Effector memory CD8-positive, alpha-beta T cell (primary cell): ENCODE results near the gene ARF3.

Experiments
- ATAC-seq: fragments of 150-1000 bp; cut with Tn5 transposase; replicated peaks from 2 replicates; pipeline ENCODE4 v1.10.0; 2021; ENCODE audit warnings: mild to moderate bottlenecking, moderate library complexity
- DNase-seq, 3 experiments: peaks; one replicate each; pipeline ENCODE4 v3.0.0; 2021
- H3K27ac Mint-ChIP-seq, 2 donors: one replicate each; pipeline ENCODE4 v1.8.0; 2022; ENCODE audit warnings: mild to moderate bottlenecking in 2 of 2, mixed read lengths in 2 of 2, moderate library complexity in 2 of 2
- H3K27me3 Mint-ChIP-seq, 2 donors: one replicate each; pipeline ENCODE4 v1.8.0; 2022; ENCODE audit warnings: mixed read lengths in 2 of 2
- H3K36me3 Mint-ChIP-seq: one replicate; pipeline ENCODE4 v1.8.0; 2022; ENCODE audit warnings: mild to moderate bottlenecking, moderate library complexity, mixed read lengths; ENCODE audit not compliant: insufficient read depth
- H3K4me1 Mint-ChIP-seq, 2 donors: one replicate each; pipeline ENCODE4 v1.8.0; 2022; ENCODE audit warnings: low read depth in 2 of 2, mixed read lengths in 2 of 2
- H3K4me3 Mint-ChIP-seq, 2 donors: one replicate each; pipeline ENCODE4 v1.8.0; 2022; ENCODE audit warnings: mild to moderate bottlenecking in 2 of 2, mixed read lengths in 2 of 2, moderate library complexity in 2 of 2
- H3K9me3 Mint-ChIP-seq, 2 donors: one replicate each; pipeline ENCODE4 v1.8.0; 2022; ENCODE audit warnings: mixed read lengths in 2 of 2

ARF3 gene

GRCh38 chr12:48978741-48979601 is 21.7 kb upstream of the ARF3 start:
- H3K9me3 Mint-ChIP-seq: no peaks in the 10 kb centered on the region
- peaks cover 0 to 4% of the 10 kb centered on the region in 2 donors for H3K27me3 Mint-ChIP-seq
- H3K36me3 Mint-ChIP-seq: peaks cover 42% of the 10 kb centered on the region
- no peak for DNase-seq
- peak overlapping the region; percentile 85 to 94 for H3K27ac Mint-ChIP-seq
- peak overlapping the region; percentile 86 to 91 for H3K4me3 Mint-ChIP-seq
- peaks cover 45 to 50% of the 10 kb centered on the region in 2 donors for H3K4me1 Mint-ChIP-seq
- ATAC-seq: peak; percentile 2

DNA sequence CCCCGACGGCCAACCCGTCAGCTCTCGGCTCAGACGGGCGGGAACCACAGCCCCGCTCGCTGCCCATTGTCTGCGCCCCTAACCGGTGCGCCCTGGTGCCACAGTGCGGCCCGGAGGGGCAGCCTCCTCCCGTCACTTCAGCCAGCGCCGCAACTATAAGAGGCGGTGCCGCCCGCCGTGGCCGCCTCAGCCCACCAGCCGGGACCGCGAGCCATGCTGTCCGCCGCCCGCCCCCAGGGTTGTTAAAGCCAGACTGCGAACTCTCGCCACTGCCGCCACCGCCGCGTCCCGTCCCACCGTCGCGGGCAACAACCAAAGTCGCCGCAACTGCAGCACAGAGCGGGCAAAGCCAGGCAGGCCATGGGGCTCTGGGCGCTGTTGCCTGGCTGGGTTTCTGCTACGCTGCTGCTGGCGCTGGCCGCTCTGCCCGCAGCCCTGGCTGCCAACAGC is 21.0 kb upstream of the ARF3 start, which contains the start of gene WNT1:
Gene WNT1, plus strand, starts transcription at position 32 of the 450 bp plus-strand sequence. Its CDS starts 329 bp downstream, at position 361.
- Mint-ChIP-seq H3K27me3 (peaks cover 5 to 10% of the 10 kb centered on the region in 2 donors), H3K4me1 (peaks cover 45 to 47% of the 10 kb centered on the region in 2 donors), H3K27ac (peak within 1 kb of the TSS; percentile 85 to 94), H3K36me3 (peaks cover 42% of the 10 kb centered on the region), H3K9me3 (no peaks in the 10 kb centered on the region), H3K4me3 (peak within 1 kb of the TSS; percentile 86 to 91)
- DNase-seq (peak in 1 of 3 experiments; percentile 19), ATAC-seq (peak; percentile 1)

DNA sequence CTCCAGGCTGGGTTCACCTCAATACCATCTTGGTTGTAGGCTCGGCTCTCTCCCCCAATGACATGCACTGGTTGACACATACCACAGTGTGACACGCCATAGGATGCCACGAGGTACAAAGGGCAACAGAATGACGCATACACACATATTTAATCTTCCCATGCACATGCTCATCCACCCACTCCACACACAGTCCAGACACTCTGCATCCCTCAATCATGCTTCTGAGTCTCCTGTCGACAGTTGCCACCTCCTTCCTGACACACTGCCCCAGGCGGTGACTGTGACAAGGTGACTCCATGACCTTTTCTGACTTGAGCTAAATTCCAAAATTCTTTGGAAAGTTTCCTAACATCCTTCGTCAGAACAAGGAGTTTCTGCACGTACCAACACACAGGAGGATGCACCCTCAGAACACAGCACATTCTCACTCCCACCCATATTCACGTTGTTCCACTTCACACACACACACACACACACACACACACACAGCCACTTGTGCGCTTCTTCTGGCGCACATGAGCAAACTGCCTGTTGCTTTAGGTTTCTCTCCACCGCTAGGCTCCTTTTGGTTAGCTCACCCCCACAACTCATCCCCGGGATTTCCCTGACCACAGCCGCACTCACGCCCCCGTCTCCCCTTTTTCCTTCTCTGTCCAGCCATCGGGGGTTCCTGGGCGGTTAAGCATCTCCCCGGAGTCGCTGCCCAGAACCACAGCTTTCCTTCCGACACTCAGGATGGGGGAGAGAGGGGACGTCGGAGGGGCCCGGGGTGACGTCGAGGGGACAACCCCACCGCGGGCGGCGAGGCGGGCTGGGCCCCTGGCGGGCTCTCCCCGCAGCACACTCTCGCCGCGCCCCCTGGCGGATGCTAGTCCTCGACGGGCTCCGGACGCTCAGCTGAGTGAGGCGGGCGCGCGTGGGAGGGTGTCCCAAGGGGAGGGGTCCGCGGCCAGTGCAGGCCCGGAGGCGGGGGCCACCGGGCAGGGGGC is 20.3 kb upstream of the ARF3 start:
- H3K27ac Mint-ChIP-seq: peak overlapping the region; percentile 85

DNA sequence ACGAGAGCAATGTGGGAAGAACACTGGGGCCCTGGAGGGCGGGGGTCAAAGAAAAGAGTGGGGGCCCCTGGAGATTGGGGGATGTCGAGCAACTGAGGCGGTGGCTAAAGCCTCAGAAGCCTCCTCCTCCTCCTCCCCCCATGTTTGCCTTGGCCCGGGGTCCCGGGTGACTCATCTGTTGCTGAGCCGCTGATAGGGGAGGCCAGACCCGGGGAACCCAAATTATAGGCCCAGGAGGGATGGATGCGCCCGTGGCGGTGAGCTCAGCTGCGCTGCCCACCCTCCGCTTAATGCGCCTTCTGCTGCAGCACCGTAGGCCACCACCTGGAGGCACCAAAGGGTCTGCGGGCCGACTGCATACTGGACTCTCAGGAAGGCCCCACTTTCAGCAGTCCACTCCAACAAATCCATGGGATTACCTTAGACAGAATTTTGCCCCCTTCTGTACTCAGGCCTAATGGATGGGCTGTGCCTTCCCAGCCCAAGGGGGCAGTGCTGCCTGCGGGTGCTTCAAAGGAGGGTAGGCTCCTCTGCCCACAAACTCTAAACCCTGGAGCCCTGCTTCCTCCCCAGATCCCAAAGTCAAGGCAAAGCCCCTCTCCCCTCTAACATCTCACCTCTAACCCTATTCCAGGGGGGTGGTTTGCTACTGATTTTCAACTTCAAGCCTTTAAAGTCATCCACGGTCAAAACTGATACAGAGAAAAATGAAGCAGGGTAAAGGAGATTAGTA is 16.8 kb upstream of the ARF3 start:
- H3K9me3 Mint-ChIP-seq: no peaks in the 10 kb centered on the region
- H3K27ac Mint-ChIP-seq: no peak overlapping the region
- ATAC-seq: no peak
- H3K4me3 Mint-ChIP-seq: no peak overlapping the region
- H3K4me1 Mint-ChIP-seq: peaks cover 33 to 40% of the 10 kb centered on the region in 2 donors
- peak in 1 of 3 experiments; percentile 36 for DNase-seq
- peaks cover 25% of the 10 kb centered on the region for H3K36me3 Mint-ChIP-seq
- H3K27me3 Mint-ChIP-seq: peaks cover 32 to 41% of the 10 kb centered on the region in 2 donors

More for the DNA sequence above, 20.3 kb upstream of the ARF3 start:
- no peaks in the 10 kb centered on the region for H3K9me3 Mint-ChIP-seq
- peaks cover 44 to 49% of the 10 kb centered on the region in 2 donors for H3K4me1 Mint-ChIP-seq
- ATAC-seq (peak; percentile 55), DNase-seq (peak; percentile 84 to 90 (median 86))
- peaks cover 42% of the 10 kb centered on the region for H3K36me3 Mint-ChIP-seq
- H3K27me3 Mint-ChIP-seq: peaks cover 10 to 17% of the 10 kb centered on the region in 2 donors
- peak overlapping the region; percentile 60 to 91 for H3K4me3 Mint-ChIP-seq

GRCh38 chr12:48973531-48973930 is 16.2 kb upstream of the ARF3 start:
- ATAC-seq: no peak
- Mint-ChIP-seq H3K9me3 (no peaks in the 10 kb centered on the region), H3K4me1 (peaks cover 28 to 35% of the 10 kb centered on the region in 2 donors), H3K4me3 (no peak overlapping the region), H3K36me3 (peaks cover 20% of the 10 kb centered on the region), H3K27ac (no peak overlapping the region), H3K27me3 (peaks cover 32 to 41% of the 10 kb centered on the region in 2 donors)
- DNase-seq: no peak

- ATAC-seq (no peak), DNase-seq (no peak)
- no peak overlapping the region for H3K4me3 Mint-ChIP-seq
- H3K36me3 Mint-ChIP-seq: peaks cover 20% of the 10 kb centered on the region
- H3K27me3 Mint-ChIP-seq: peaks cover 32 to 41% of the 10 kb centered on the region in 2 donors
- H3K27ac Mint-ChIP-seq: no peak overlapping the region
- H3K9me3 Mint-ChIP-seq: no peaks in the 10 kb centered on the region
- peaks cover 28 to 35% of the 10 kb centered on the region in 2 donors for H3K4me1 Mint-ChIP-seq
These were observed 15.7 kb upstream of the ARF3 start for GRCh38 chr12:48972952-48973483.

- peaks cover 32 to 41% of the 10 kb centered on the region in 2 donors for H3K27me3 Mint-ChIP-seq
- H3K9me3 Mint-ChIP-seq: no peaks in the 10 kb centered on the region
- peak overlapping the region; percentile 19 to 68 for H3K27ac Mint-ChIP-seq
- ATAC-seq (peak; percentile 18), DNase-seq (peak in 1 of 3 experiments; percentile 17)
- H3K4me1 Mint-ChIP-seq: peaks cover 22 to 29% of the 10 kb centered on the region in 2 donors
- H3K36me3 Mint-ChIP-seq: peaks cover 14% of the 10 kb centered on the region
- peak overlapping the region; percentile 74 to 89 for H3K4me3 Mint-ChIP-seq
These were observed 15.1 kb upstream of the ARF3 start for GRCh38 chr12:48972213-48972951.

DNA sequence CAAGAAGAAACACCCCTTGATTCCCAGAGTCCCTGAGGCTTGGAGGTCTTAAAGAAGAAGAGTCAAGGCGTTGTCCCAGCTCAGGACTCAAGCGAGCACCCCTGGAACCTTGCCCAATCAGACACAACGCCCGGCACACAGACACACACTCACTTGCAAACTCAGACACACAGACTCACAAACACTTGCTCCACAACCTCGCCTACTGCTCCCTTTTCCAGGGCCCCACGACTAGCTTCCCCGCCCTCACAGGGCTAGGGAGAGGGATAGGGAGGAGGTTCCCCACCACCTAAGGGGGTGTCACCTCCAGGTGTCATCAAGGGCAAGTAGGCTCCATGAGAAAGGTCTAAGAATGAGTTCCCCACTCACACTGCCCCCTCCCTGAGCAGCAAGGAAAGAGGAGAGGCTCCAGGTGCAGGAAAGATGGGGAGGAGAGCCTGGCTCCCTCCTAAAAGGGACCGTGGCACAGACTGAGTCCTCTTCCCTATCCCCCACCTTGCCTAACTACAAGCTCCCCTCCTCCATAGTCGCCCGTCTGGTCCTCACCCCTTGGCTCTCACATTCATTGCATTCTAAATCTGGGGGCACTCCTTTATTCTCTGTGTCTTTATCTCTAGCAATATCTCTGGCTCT is 13.5 kb upstream of the ARF3 start:
- Mint-ChIP-seq H3K36me3 (peaks cover 12% of the 10 kb centered on the region), H3K27me3 (peaks cover 32 to 41% of the 10 kb centered on the region in 2 donors), H3K27ac (peak overlapping the region in 1 of 2 donors; percentile 19), H3K4me1 (peaks cover 18 to 25% of the 10 kb centered on the region in 2 donors), H3K4me3 (peak overlapping the region; percentile 74 to 89), H3K9me3 (no peaks in the 10 kb centered on the region)
- no peak for ATAC-seq
- no peak for DNase-seq

GRCh38 chr12:48969833-48970701 is 12.8 kb upstream of the ARF3 start:
- Mint-ChIP-seq H3K36me3 (peaks cover 12% of the 10 kb centered on the region), H3K9me3 (no peaks in the 10 kb centered on the region), H3K4me1 (peaks cover 18 to 25% of the 10 kb centered on the region in 2 donors), H3K4me3 (peak overlapping the region; percentile 74 to 89), H3K27me3 (peaks cover 32 to 41% of the 10 kb centered on the region in 2 donors), H3K27ac (no peak overlapping the region)
- peak in 2 of 3 experiments; percentile 20 to 27 for DNase-seq
- ATAC-seq: peak; percentile 71

GRCh38 chr12:48969160-48969771 is 12.0 kb upstream of the ARF3 start:
- peaks cover 32 to 40% of the 10 kb centered on the region in 2 donors for H3K27me3 Mint-ChIP-seq
- no peak overlapping the region for H3K27ac Mint-ChIP-seq
- peaks cover 12% of the 10 kb centered on the region for H3K36me3 Mint-ChIP-seq
- peak overlapping the region; percentile 27 to 74 for H3K4me3 Mint-ChIP-seq
- no peaks in the 10 kb centered on the region for H3K9me3 Mint-ChIP-seq
- ATAC-seq: no peak
- H3K4me1 Mint-ChIP-seq: peaks cover 18 to 25% of the 10 kb centered on the region in 2 donors
- DNase-seq: no peak
